HG02884 (cell line): ENCODE results near the gene CRKL.

Experiments
- ATAC-seq: cut with Tn5 transposase; IDR thresholded peaks from one replicate; pipeline ENCODE4 v1.9.1; 2021; ENCODE audit warnings: mild to moderate bottlenecking, moderate library complexity; ENCODE audit not compliant: unreplicated experiment

The CRKL gene

GRCh38 chr22:20994902-20995241 lies 77.7 kb downstream of the CRKL start:
- ATAC-seq, result no peak

- ATAC-seq, result no peak
These were observed 78.3 kb downstream of the CRKL start for GRCh38 chr22:20995329-20996030.

DNA sequence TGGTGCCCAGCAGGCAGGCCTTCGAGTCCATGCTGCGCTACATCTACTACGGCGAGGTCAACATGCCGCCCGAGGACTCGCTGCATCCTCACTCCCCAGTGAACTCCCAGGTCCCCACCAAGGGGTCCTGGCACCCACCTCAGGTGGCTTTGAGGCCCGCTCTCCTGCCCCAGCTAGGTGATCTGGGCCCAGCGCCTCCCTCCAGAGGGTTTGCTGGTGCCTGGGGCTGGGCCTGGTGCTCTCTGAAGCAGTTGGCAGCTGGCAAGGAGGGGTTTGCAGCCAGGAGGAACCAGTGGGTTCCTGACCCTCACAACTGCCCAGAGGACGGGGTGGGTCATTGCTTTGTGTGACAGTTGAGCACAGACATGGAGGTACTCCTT lies 78.8 kb downstream of the CRKL start:
- ATAC-seq, result no peak

DNA sequence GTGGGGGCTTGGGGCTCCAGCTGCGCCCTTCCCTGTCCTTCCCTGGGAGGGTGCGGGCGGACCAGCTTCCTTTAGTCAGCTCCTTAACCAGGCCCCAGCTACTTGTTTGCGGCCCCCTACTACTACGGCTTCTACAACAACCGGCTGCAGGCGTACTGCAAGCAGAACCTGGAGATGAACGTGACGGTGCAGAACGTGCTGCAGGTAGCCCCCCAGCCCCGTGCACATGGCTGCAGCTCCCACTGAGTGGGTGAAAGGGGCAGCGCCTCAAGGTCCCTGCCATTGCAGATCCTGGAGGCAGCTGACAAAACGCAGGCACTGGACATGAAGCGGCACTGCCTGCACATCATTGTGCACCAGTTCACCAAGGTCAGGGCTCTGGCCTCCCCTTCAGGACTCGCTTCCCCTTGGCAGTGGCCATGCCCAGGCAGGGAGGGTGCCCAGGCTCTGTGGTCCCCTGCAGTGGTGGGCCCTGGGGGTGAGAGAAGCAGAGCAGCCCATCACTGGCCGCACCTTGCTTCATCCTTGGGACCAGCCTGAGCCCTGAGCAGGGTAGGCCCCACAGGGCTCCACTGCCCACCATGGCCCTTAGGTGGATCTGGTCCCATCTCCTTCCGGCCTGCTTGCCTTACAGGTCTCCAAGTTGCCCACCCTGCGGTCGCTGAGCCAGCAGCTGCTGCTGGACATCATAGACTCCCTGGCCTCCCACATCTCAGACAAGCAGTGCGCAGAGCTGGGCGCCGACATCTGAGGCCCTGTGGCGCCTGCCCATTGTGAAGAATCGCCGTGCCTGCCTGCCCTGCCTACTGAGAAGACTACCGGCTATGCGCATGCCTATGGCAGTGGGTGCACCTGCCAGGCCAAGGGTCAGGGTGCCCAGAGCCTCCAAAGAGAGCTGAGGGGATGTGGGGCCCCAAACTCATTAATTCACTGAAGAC lies 79.7 kb downstream of the CRKL start:
- ATAC-seq, result no peak

- no peak for ATAC-seq
These were observed 80.5 kb downstream of the CRKL start for GRCh38 chr22:20997536-20998257.

DNA sequence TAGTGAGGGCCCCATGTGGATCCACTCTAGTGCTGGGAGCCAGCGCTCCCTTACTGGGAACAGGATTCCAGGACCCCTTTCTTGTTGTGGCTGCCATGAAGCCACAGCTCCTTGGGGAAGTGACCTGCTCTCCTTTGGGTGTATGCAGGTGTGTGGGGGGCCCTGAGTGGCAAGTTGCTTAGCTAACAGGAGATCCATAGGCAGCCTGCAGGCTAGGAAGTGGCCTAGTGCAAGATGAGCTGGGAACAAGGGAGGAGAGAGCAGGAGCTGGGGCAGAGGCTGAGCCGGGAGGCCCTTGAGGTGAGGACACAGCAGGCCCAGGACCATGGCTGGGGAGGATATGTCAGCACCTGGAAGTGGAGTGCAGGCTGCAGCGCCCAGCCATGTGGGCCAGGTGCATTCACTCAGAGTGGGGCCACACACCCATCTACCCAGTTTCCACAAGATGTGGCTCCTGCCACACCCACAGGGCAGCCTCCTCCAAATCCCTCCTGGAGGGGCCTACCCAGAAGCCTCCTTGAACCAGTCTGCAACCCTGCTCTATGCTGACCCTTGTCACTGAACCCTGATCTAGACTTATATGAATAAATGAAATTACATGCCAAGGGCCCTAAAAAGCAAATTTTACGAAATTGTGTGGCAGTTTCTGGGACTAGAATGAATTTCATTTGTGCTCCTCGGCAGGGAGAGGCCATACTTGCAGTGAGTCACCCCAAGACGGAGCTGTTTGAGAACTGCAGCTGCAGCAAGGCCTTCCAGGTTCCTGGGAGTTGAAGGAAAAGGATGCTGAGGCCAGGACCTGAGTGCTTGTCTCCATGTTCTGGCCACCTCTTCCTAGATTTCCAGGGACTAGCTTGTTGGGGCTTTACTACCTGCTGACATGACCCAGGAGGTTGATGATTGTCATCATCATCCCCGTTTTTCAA lies 81.5 kb downstream of the CRKL start:
- ATAC-seq, result no peak

DNA sequence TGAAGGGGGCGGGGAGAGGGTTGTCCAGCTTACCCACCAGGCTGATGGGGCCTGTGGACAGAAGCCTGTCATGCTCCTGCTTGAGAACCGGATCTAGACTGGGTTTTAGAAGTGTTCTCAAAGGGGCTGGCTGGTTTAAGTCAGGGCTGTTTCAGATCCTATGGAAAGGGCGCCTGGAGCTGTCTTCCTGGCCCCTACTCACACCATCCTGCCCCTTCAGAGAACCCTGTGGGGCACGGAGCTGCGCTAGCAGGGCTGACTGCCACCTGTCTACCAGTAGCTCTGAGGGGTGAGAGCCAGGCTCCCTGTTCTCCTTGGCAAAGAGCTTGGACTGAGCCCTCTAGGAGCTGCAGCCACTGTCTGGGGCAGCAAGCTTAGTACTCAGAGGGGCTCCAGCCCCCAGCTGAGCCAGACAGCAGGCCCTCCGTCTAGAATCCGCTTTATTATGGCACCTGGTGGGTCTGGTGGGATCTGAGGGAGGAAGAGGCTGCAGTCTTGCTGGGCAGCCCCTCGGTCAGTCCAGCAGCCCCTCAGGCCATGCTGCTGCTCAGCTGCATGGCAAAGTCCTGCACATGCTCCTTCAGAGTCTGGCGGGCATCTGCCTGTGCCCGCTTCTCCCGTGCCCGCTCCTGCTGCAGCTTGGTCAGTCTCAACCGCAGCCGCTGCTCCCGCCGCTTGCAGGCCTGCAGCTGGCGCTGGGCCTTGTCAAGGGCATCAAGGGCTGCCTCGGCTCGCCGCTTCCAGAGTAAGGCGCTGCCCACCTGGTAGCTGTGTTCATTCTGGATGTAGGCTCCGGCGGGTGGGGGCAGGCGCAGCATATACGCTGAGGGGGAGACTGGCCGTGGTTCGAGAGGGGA lies 82.4 kb downstream of the CRKL start:
- ATAC-seq, result no peak

GRCh38 chr22:21000207-21000986 lies 83.2 kb downstream of the CRKL start:
- ATAC-seq, result no peak

DNA sequence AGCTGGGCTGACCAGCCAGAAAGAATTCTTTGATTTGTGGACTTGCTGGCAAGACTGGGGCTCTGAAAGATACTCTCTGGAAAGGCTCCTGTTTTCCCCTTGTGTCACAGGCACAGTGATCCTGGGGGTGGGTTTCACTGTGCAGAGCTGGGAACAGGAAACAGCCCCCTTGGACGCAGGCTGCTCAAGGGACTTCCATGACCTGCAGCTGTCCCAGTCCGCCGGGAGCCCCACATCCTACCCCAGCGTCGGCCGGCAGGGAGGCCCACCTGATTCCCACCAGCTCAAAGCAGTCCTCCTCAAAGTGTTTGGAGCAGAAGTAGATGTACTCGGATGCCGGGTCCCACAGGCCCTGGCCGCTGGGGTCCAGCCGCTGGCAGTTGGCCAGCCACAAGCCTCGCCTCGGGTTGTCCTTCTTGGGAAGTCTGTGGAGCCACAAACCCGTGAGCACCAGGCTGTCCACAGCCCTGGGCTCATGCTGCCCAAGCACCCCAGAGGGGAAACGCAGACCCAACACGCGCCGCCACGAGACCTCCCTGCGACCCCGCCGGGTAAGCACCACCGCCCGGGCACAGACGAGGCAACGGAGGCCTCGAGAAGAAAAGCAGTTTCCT lies 83.9 kb downstream of the CRKL start:
- no peak for ATAC-seq

- ATAC-seq, result peak; percentile 72
These were observed 84.6 kb downstream of the CRKL start, which contains the start of gene THAP7 for GRCh38 chr22:21001601-21002325. TSS of gene THAP7 (minus strand) at chr22:21002118. CDS start at chr22:21001911, 207 bp downstream.
